Cortex of kidney (tissue), 1 donor: Measurements from ENCODE around the gene VRK3.
"Not testable (repeated sequence)": the region's sequence is repeated elsewhere in the genome, so short reads cannot be mapped to it uniquely, and the experiment has no call there.

Experiments
- DNase-seq: peaks from one replicate; lab custom pipeline; 2025; lab: John Stamatoyannopoulos, UW

Gene VRK3

GRCh38 chr19:49988007-49988406 is 37.2 kb downstream of the VRK3 start:
- no peak for DNase-seq

- DNase-seq: no peak
Observed at GRCh38 chr19:49987159-49987698, 37.9 kb downstream of the VRK3 start.

GRCh38 chr19:49986354-49986753 is 38.8 kb downstream of the VRK3 start:
- no peak for DNase-seq

GRCh38 chr19:49985871-49986270 is 39.3 kb downstream of the VRK3 start:
- no peak for DNase-seq

- DNase-seq: no peak
Observed at GRCh38 chr19:49984491-49984890, 40.7 kb downstream of the VRK3 start.

GRCh38 chr19:49983645-49984229 is 41.4 kb downstream of the VRK3 start:
- DNase-seq: no peak

GRCh38 chr19:49981603-49982593 is 43.3 kb downstream of the VRK3 start:
- no peak for DNase-seq

- no peak for DNase-seq
Observed at GRCh38 chr19:49978324-49978723, 46.8 kb downstream of the VRK3 start.

GRCh38 chr19:49977881-49978280 is 47.3 kb downstream of the VRK3 start:
- DNase-seq: no peak

GRCh38 chr19:49977076-49977475 is 48.1 kb downstream of the VRK3 start:
- DNase-seq: no peak

- DNase-seq: no peak
Observed at GRCh38 chr19:49976496-49976895, 48.7 kb downstream of the VRK3 start.

GRCh38 chr19:49975051-49975450 is 50.1 kb downstream of the VRK3 start:
- no peak for DNase-seq

GRCh38 chr19:49973987-49974386 is 51.2 kb downstream of the VRK3 start:
- DNase-seq: no peak

- DNase-seq: no peak
Observed at GRCh38 chr19:49972841-49973240, 52.3 kb downstream of the VRK3 start.

GRCh38 chr19:49971991-49972411 is 53.2 kb downstream of the VRK3 start:
- no peak for DNase-seq

- not testable (repeated sequence) for DNase-seq
Observed at GRCh38 chr19:49969355-49969754, 55.8 kb downstream of the VRK3 start.

GRCh38 chr19:49968279-49968922 is 56.8 kb downstream of the VRK3 start:
- DNase-seq: no peak

GRCh38 chr19:49960980-49961379 is 64.2 kb downstream of the VRK3 start, which contains the start of gene SIGLEC11:
Gene SIGLEC11 (minus strand): TSS chr19:49961172. CDS start chr19:49961081, 91 bp downstream.
- DNase-seq: not testable (repeated sequence)

GRCh38 chr19:49959892-49960291 is 65.3 kb downstream of the VRK3 start:
- not testable (repeated sequence) for DNase-seq

GRCh38 chr19:49958596-49958995 is 66.6 kb downstream of the VRK3 start:
- not testable (repeated sequence) for DNase-seq

- not testable (repeated sequence) for DNase-seq
Observed at GRCh38 chr19:49958144-49958543, 67.0 kb downstream of the VRK3 start.

GRCh38 chr19:49957262-49957915 is 67.8 kb downstream of the VRK3 start:
- no peak for DNase-seq
